Measurements from ENCODE around the gene TMCC2. TPM values are rescaled to one million over a fixed set of nuclear protein-coding genes. Genes with fewer than 3 reads are reported as not detected.

Gene TMCC2
- total and polyA plus RNA-seq, 2 of the 4 experiments (the other 2 are of a cell fraction) = 2.0 to 4.2 TPM

- H2AK5ac ChIP-seq (ENCODE audit: low read depth, low read length) = no peak overlapping the region
- H2BK20ac ChIP-seq (ENCODE audit: low read depth, low read length) = no peak overlapping the region
- no peaks in the 10 kb centered on the region; the same call in 1 of the 2 replicates for H4K20me1 ChIP-seq (ENCODE audit: insufficient read depth, low read length)
- H3K4me3 ChIP-seq (ENCODE audit: insufficient read depth, low read depth, low read length) = no peak overlapping the region
- WGBS, 2 experiments (ENCODE audit: extremely low coverage in 2 of 2, insufficient read length in 1 of 2) = no CpG with 5 or more reads among the region's 3 CpGs
- no peak for DNase-seq
- H2BK5ac ChIP-seq (ENCODE audit: low read depth, low read length, poor library complexity, severe bottlenecking) = no peak overlapping the region
- intact Hi-C loops (cut with micrococcal nuclease) = no loop called here
- POLR2A ChIA-PET (ENCODE audit: unreplicated experiment) = no interaction called here
- TF ChIP-seq RFX5 (IDR thresholded peaks at IDR 0.05; ENCODE audit: low read depth, low read length) (no peak), MXI1 (IDR thresholded peaks at IDR 0.05; ENCODE audit: borderline replicate concordance, low read depth, low read length) (no peak), NFE2L2 (IDR thresholded peaks at IDR 0.05; ENCODE audit: low read depth, low read length) (no peak), MAFK (IDR thresholded peaks at IDR 0.05; ENCODE audit: low read depth, low read length) (no peak), CEBPB (IDR thresholded peaks at IDR 0.05; ENCODE audit: low read depth, low read length) (no peak), MAZ (IDR thresholded peaks at IDR 0.05; ENCODE audit: borderline replicate concordance, low read depth, low read length) (no peak), USF2 (IDR thresholded peaks at IDR 0.05; ENCODE audit: low read depth, low read length) (no peak), RAD21 (IDR thresholded peaks at IDR 0.05; ENCODE audit: low read length) (no peak), FOS (IDR thresholded peaks at IDR 0.05; ENCODE audit: low read depth, low read length) (no peak), SMC3 (IDR thresholded peaks at IDR 0.05; ENCODE audit: low read depth, low read length) (no peak), POLR2A (IDR thresholded peaks at IDR 0.05; ENCODE audit: low read depth, low read length) (no peak), CTCF (conservative IDR thresholded peaks at IDR 0.05; ENCODE audit: low read depth, low read length) (no peak), CHD1 (IDR thresholded peaks at IDR 0.05; ENCODE audit: low read depth, low read length) (no peak), BHLHE40 (IDR thresholded peaks at IDR 0.05; ENCODE audit: low read depth, low read length) (no peak), RCOR1 (IDR thresholded peaks at IDR 0.05; ENCODE audit: insufficient replicate concordance, low read length) (no peak), ELK1 (IDR thresholded peaks at IDR 0.05; ENCODE audit: borderline replicate concordance, low read depth, low read length) (no peak)
- no peak overlapping the region for H3K18ac ChIP-seq (ENCODE audit: low read depth, low read length)
- no TSS peak for BruUV-seq (replicated peaks)
- H3K27me3 ChIP-seq (ENCODE audit: control insufficient read depth, insufficient read depth, low read length) = no peaks in the 10 kb centered on the region
- peaks cover 10% of the 10 kb centered on the region for H3K4me1 ChIP-seq (ENCODE audit: control insufficient read depth, insufficient read depth, low read length)
- no peak overlapping the region for H3K14ac ChIP-seq (replicated peaks; ENCODE audit: low read depth, low read length)
- H3K79me1 ChIP-seq (ENCODE audit: low read depth in 1 of 2, low read length in 2 of 2) = no peaks in the 10 kb centered on the region; a peak in 1 of 4 replicates
- no peak overlapping the region for H3K4ac ChIP-seq (ENCODE audit: low read depth, low read length)
- H3K36me3 ChIP-seq (ENCODE audit: control insufficient read depth, insufficient read depth, low read length) = no peaks in the 10 kb centered on the region
- no peak overlapping the region for H4K91ac ChIP-seq (ENCODE audit: insufficient read depth, low read depth, low read length)
- H3K4me2 ChIP-seq (ENCODE audit: low read depth, low read length) = no peak overlapping the region
- no peak overlapping the region for H2AFZ ChIP-seq (replicated peaks; ENCODE audit: low read length, poor library complexity)
- no peak overlapping the region for H2BK120ac ChIP-seq (ENCODE audit: low read depth, low read length)
- H3K27ac ChIP-seq (ENCODE audit: insufficient read depth, low read length) = no peak overlapping the region
- dilution Hi-C loops (cut with HindIII; ENCODE audit: low sequenced_read_pairs, unreplicated experiment) = no loop called here
- no peaks in the 10 kb centered on the region for H3K9me3 ChIP-seq (ENCODE audit: control insufficient read depth, insufficient read depth, low read length)
- H3K56ac ChIP-seq (ENCODE audit: extremely low read depth, insufficient read depth, low read length) = no peak overlapping the region
- no peak overlapping the region for H2BK15ac ChIP-seq (ENCODE audit: low read depth, low read length)
- CTCF ChIA-PET = interaction anchor here (0.8 kb wide), 2 partner anchors 10 to 23 kb away, joined by 3 read pairs; no protein-coding TSS in a partner anchor
- no peak for ATAC-seq (ENCODE audit: low read depth)
- no peak overlapping the region for H3K9ac ChIP-seq (ENCODE audit: low read depth, low read length)
- H3K9me1 ChIP-seq (ENCODE audit: insufficient read depth, low read length) = peaks cover 4% of the 10 kb centered on the region; the same call in 1 of the 2 replicates
- H3K23ac ChIP-seq (ENCODE audit: low read depth, low read length) = no peak overlapping the region
- no peak overlapping the region for H2AK9ac ChIP-seq (replicated peaks; ENCODE audit: low read depth, low read length, poor library complexity)
- no peak overlapping the region for H4K5ac ChIP-seq (ENCODE audit: low read depth, low read length)
- H4K8ac ChIP-seq (ENCODE audit: low read depth in 2 of 2, low read length in 2 of 2) = no peak overlapping the region
- in situ Hi-C loops (cut with MboI; ENCODE audit: low sequenced_read_pairs) = no loop called here
These were observed 5.2 kb downstream of the TMCC2 start for GRCh38 chr1:205232945-205233397.
